HepG2 (cell line): ENCODE measurements around the gene DSE. TPM values are rescaled to one million over a fixed set of nuclear protein-coding genes. Genes with fewer than 3 reads are reported as not detected.

Experiments
- ATAC-seq: fragments of 200-7000 bp; cut with Tn5 transposase; 3 replicates; pipeline ENCODE4 v1.9.1; 2020; ENCODE audit warnings: mild to moderate bottlenecking, moderate library complexity
- BruUV-seq: library from RNA; stranded (reverse); fragments of 400-500 nt; replicated peaks from 2 replicates; lab custom pipeline; 2021; lab: Mats Ljungman, UMichigan
- CTCF ChIA-PET: fragments of 300-600 bp; formaldehyde crosslinking; extraction: SDS; loops from one replicate; lab custom pipeline; 2021; ENCODE audit warnings: low total read pairs, inconsistent platforms, low intra/inter-chr PET ratio; lab: Yijun Ruan, JAX
- POLR2A ChIA-PET: fragments of 350-600 bp; sonication (Branson Sonifier 250); formaldehyde crosslinking; loops from one replicate; lab custom pipeline; 2020; ENCODE audit warnings: antibody characterized with exemption, inconsistent platforms; lab: Yijun Ruan, JAX
- DNase-seq: peaks from one replicate; pipeline ENCODE4 v3.0.0-alpha.2; 2015; ENCODE audit warnings: low spot score
- FAIRE-seq: peaks from 3 replicates; lab custom pipeline; 2011; peaks lifted over from hg19 to GRCh38; lab: Jason Lieb, UNC
- H2AFZ ChIP-seq: one replicate; pipeline ENCODE4 v1.6.1; 2011; ENCODE audit warnings: low read length, inconsistent platforms
- H3K27ac ChIP-seq: fragments of 300-600 bp; 3 replicates; pipeline ENCODE4 v1.8.0; 2011; ENCODE audit warnings: mixed run types, mild to moderate bottlenecking, mixed read lengths, low read length, inconsistent platforms; ENCODE audit not compliant: insufficient read depth; ENCODE audit errors: extremely low read length
- H3K27me3 ChIP-seq, 2 experiments: fragments of 200-600 bp in 1 of 2; 2 replicates in 1 of 2; 3 replicates in 1 of 2; pipeline versions ENCODE4 v1.6.0 to v1.8.0; 2011; ENCODE audit warnings: low read length in 2 of 2, mild to moderate bottlenecking in 2 of 2, moderate library complexity in 2 of 2, inconsistent platforms in 1 of 2; ENCODE audit not compliant: insufficient read depth in 2 of 2, control insufficient read depth in 1 of 2
- H3K36me3 ChIP-seq, 2 experiments: fragments of 200-600 bp in 1 of 2; replicated peaks in 1 of 2; 2 replicates in 1 of 2; 3 replicates in 1 of 2; pipeline versions ENCODE4 v1.5.1 to v1.8.0; 2011; ENCODE audit warnings: low read length in 2 of 2, inconsistent platforms in 1 of 2; ENCODE audit not compliant: insufficient read depth in 2 of 2, control insufficient read depth in 1 of 2
- H3K4me1 ChIP-seq: 2 replicates; pipeline ENCODE4 v1.5.1; 2012; ENCODE audit warnings: low read length, inconsistent platforms; ENCODE audit not compliant: insufficient read depth
- H3K4me2 ChIP-seq: 2 replicates; pipeline ENCODE4 v1.6.0; 2011; ENCODE audit warnings: low read depth, low read length, inconsistent platforms
- H3K4me3 ChIP-seq, 3 experiments: fragments of 200-600 bp in 1 of 3; sonication (generic), shearing (Covaris generic) in 1 of 3; replicated peaks in 1 of 3; 2 replicates each; pipeline ENCODE4 v1.5.1; 2011 to 2016; ENCODE audit warnings: low read length in 3 of 3, inconsistent platforms in 2 of 3, low read depth in 2 of 3, mild to moderate bottlenecking in 2 of 3, control low read depth in 1 of 3, mixed read lengths in 1 of 3; ENCODE audit not compliant: insufficient read depth in 1 of 3
- H3K79me2 ChIP-seq: one replicate; pipeline ENCODE4 v1.6.1; 2011; ENCODE audit warnings: low read length, inconsistent platforms; ENCODE audit not compliant: insufficient read depth
- H3K9ac ChIP-seq: 2 replicates; pipeline ENCODE4 v1.6.0; 2011; ENCODE audit warnings: mild to moderate bottlenecking, low read depth, low read length, inconsistent platforms; ENCODE audit not compliant: insufficient read depth
- H3K9me3 ChIP-seq: 2 replicates; pipeline ENCODE4 v1.5.1; 2012; ENCODE audit warnings: mild to moderate bottlenecking, low read length
- H4K20me1 ChIP-seq: 2 replicates; pipeline ENCODE4 v1.6.0; 2011; ENCODE audit warnings: inconsistent platforms, mild to moderate bottlenecking, low read length, moderate library complexity; ENCODE audit not compliant: insufficient read depth
- BHLHE40 ChIP-seq: IDR thresholded peaks from 2 replicates; pipeline ENCODE4 v1.6.1; 2011; ENCODE audit warnings: low read length, improper control_type of control experiment
- RFX3 ChIP-seq: IDR thresholded peaks from 2 replicates; pipeline ENCODE4 v1.6.1; 2016; ENCODE audit warnings: missing biosample characterization, missing genetic modification reagents
- ZNF432 ChIP-seq: sonication (generic); formaldehyde crosslinking; IDR thresholded peaks from 2 replicates; pipeline ENCODE4 v1.5.0; 2020; ENCODE audit warnings: missing genetic modification reagents, mild to moderate bottlenecking, borderline replicate concordance
- WGBS: methylation state at CpG from one replicate; pipeline ENCODE4 v1.1.6; 2017; ENCODE audit warnings: low lambda C conversion rate; 5-methylcytosine and 5-hydroxymethylcytosine counted together
- in situ Hi-C: cut with HindIII; loops from 2 replicates; pipeline ENCODE4 v1.10.0; 2017; ENCODE audit warnings: low pct_unique_long_range_greater_than_20kb; ENCODE audit not compliant: extremely low pct_ligation_motif_present
- intact Hi-C: fragments of 100-400 bp; cut with micrococcal nuclease; formaldehyde crosslinking; loops from one replicate; pipeline ENCODE4 v1.10.0; 2022; ENCODE audit not compliant: unreplicated experiment
- polyA plus RNA-seq, 8 experiments: library from polyadenylated mRNA; depleted of rRNA in 3 of 8; stranded (reverse) in 7 of 8; unstranded in 1 of 8; fragments of >200 nt; fragmentation: Illumina TruSeq in 4 of 8; extraction: Trizol in 4 of 8; gene quantifications; 2 replicates each; pipeline versions ENCODE4 v1.2.1 to v1.2.3, GENCODE V29; 2011 to 2016; ENCODE audit warnings: low read depth in 4 of 8, missing spikeins in 1 of 8, mixed read lengths in 1 of 8; ENCODE audit not compliant: insufficient read depth in 1 of 8
- total RNA-seq, 5 experiments: library from RNA; depleted of rRNA; stranded (reverse); fragments of >200 nt; fragmentation: Illumina TruSeq; extraction: Trizol; gene quantifications; 2 replicates each; pipeline ENCODE4 v1.2.3, GENCODE V29; 2016; ENCODE audit warnings: low read depth in 1 of 5
- TF ChIP-seq, protein P1 (sequence below): sonication (generic); formaldehyde crosslinking; IDR thresholded peaks from 2 replicates; pipeline ENCODE4 v1.4.0; 2020; ENCODE audit warnings: missing genetic modification reagents
- TF ChIP-seq, protein P2 (sequence below): sonication (generic); formaldehyde crosslinking; IDR thresholded peaks from 2 replicates; pipeline ENCODE4 v1.4.0; 2020; ENCODE audit warnings: low read depth, mild to moderate bottlenecking, missing genetic modification reagents
- TF ChIP-seq, protein P3 (sequence below): IDR thresholded peaks from 2 replicates; pipeline ENCODE4 v1.6.1; 2016
- TF ChIP-seq, protein P4 (sequence below): sonication (generic); formaldehyde crosslinking; IDR thresholded peaks from 2 replicates; pipeline ENCODE4 v1.5.1; 2020; ENCODE audit warnings: mild to moderate bottlenecking, missing genetic modification reagents, moderate library complexity
- TF ChIP-seq, protein P5 (sequence below): sonication (generic); formaldehyde crosslinking; IDR thresholded peaks from 2 replicates; pipeline ENCODE4 v1.8.0; 2022; ENCODE audit warnings: missing genetic modification reagents, mild to moderate bottlenecking, inconsistent platforms, borderline replicate concordance
- TF ChIP-seq, protein P6 (sequence below): sonication (generic); formaldehyde crosslinking; IDR thresholded peaks from 2 replicates; pipeline ENCODE4 v1.5.0; 2020; ENCODE audit warnings: missing genetic modification reagents

The DSE gene
- total and polyA plus RNA-seq, 2 of the 13 experiments (the other 11 are each of a cell fraction or from before 2014, with no cell fraction given), result 2.6 to 4.6 TPM

DNA sequence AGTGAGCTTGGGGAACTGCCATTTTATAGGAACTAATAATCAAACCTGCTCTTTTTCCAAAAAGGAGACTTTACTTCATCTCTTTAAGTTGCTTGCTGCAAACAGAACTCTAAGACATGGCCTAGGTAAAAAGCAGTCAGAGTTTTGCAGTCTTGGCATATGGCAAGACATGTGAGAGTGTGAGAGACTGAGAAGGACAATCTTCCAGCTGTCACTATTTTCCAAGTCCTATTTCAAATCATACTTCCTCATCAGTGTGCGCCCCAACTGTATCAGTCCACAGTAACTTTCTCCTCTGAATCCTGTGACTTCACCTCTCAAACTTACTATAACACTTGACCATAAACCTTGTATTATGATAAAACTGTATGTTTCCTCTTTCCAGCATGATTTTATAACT, 100.8 kb downstream of the DSE start (continued):
- TF ChIP-seq, protein P1, sequence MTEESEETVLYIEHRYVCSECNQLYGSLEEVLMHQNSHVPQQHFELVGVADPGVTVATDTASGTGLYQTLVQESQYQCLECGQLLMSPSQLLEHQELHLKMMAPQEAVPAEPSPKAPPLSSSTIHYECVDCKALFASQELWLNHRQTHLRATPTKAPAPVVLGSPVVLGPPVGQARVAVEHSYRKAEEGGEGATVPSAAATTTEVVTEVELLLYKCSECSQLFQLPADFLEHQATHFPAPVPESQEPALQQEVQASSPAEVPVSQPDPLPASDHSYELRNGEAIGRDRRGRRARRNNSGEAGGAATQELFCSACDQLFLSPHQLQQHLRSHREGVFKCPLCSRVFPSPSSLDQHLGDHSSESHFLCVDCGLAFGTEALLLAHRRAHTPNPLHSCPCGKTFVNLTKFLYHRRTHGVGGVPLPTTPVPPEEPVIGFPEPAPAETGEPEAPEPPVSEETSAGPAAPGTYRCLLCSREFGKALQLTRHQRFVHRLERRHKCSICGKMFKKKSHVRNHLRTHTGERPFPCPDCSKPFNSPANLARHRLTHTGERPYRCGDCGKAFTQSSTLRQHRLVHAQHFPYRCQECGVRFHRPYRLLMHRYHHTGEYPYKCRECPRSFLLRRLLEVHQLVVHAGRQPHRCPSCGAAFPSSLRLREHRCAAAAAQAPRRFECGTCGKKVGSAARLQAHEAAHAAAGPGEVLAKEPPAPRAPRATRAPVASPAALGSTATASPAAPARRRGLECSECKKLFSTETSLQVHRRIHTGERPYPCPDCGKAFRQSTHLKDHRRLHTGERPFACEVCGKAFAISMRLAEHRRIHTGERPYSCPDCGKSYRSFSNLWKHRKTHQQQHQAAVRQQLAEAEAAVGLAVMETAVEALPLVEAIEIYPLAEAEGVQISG, result no peak
- TF ChIP-seq, protein P2, sequence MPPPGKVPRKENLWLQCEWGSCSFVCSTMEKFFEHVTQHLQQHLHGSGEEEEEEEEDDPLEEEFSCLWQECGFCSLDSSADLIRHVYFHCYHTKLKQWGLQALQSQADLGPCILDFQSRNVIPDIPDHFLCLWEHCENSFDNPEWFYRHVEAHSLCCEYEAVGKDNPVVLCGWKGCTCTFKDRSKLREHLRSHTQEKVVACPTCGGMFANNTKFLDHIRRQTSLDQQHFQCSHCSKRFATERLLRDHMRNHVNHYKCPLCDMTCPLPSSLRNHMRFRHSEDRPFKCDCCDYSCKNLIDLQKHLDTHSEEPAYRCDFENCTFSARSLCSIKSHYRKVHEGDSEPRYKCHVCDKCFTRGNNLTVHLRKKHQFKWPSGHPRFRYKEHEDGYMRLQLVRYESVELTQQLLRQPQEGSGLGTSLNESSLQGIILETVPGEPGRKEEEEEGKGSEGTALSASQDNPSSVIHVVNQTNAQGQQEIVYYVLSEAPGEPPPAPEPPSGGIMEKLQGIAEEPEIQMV, result no peak
- no peak for TF ChIP-seq ZNF432 (CRISPR knock-in tag)
- TF ChIP-seq, protein P3, sequence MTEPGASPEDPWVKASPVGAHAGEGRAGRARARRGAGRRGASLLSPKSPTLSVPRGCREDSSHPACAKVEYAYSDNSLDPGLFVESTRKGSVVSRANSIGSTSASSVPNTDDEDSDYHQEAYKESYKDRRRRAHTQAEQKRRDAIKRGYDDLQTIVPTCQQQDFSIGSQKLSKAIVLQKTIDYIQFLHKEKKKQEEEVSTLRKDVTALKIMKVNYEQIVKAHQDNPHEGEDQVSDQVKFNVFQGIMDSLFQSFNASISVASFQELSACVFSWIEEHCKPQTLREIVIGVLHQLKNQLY, result no peak
- no peak for TF ChIP-seq BHLHE40

DNA sequence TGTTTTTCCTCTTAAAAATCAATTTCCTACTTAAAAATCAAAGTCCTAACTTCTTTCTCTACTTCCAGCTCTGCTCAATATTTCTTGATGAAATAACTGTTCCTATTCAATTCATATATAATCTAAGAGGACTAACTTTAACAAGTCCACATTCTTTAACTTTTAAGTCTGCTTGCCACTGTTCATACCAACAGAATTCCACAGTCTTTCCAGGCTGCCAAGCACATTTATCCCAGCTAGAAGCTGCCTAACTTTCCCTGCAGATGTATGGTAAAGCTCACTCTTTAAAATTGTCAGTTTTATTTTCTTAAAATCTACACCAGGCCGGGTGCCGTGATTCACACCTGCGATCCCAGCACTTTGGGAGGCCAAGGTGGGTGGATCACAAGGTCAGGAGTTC, 102.0 kb downstream of the DSE start:
- in situ Hi-C loops, result no loop called here
- no peak for FAIRE-seq
- no peaks in the 10 kb centered on the region for H3K9me3 ChIP-seq
- no peak for TF ChIP-seq RFX3 (CRISPR knock-in tag)
- TF ChIP-seq, protein P4, sequence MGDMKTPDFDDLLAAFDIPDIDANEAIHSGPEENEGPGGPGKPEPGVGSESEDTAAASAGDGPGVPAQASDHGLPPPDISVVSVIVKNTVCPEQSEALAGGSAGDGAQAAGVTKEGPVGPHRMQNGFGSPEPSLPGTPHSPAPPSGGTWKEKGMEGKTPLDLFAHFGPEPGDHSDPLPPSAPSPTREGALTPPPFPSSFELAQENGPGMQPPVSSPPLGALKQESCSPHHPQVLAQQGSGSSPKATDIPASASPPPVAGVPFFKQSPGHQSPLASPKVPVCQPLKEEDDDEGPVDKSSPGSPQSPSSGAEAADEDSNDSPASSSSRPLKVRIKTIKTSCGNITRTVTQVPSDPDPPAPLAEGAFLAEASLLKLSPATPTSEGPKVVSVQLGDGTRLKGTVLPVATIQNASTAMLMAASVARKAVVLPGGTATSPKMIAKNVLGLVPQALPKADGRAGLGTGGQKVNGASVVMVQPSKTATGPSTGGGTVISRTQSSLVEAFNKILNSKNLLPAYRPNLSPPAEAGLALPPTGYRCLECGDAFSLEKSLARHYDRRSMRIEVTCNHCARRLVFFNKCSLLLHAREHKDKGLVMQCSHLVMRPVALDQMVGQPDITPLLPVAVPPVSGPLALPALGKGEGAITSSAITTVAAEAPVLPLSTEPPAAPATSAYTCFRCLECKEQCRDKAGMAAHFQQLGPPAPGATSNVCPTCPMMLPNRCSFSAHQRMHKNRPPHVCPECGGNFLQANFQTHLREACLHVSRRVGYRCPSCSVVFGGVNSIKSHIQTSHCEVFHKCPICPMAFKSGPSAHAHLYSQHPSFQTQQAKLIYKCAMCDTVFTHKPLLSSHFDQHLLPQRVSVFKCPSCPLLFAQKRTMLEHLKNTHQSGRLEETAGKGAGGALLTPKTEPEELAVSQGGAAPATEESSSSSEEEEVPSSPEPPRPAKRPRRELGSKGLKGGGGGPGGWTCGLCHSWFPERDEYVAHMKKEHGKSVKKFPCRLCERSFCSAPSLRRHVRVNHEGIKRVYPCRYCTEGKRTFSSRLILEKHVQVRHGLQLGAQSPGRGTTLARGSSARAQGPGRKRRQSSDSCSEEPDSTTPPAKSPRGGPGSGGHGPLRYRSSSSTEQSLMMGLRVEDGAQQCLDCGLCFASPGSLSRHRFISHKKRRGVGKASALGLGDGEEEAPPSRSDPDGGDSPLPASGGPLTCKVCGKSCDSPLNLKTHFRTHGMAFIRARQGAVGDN (CRISPR knock-in tag), result no peak
- TF ChIP-seq, protein P5, sequence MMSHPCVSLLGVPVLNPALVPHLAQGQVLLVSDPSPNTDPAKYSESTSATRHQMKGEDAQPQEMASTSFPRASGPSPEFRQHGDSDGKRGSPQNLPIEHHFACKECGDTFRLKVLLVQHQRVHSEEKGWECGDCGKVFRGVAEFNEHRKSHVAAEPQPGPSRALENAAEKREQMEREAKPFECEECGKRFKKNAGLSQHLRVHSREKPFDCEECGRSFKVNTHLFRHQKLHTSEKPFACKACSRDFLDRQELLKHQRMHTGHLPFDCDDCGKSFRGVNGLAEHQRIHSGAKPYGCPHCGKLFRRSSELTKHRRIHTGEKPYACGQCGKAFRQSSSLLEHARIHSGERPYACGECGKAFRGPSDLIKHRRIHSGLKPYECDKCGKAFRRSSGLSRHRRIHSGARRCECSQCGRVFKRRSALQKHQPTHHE (CRISPR knock-in tag), result no peak
- TF ChIP-seq, protein P6, sequence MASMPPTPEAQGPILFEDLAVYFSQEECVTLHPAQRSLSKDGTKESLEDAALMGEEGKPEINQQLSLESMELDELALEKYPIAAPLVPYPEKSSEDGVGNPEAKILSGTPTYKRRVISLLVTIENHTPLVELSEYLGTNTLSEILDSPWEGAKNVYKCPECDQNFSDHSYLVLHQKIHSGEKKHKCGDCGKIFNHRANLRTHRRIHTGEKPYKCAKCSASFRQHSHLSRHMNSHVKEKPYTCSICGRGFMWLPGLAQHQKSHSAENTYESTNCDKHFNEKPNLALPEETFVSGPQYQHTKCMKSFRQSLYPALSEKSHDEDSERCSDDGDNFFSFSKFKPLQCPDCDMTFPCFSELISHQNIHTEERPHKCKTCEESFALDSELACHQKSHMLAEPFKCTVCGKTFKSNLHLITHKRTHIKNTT (CRISPR knock-in tag), result no peak

More for the DNA sequence above, 102.0 kb downstream of the DSE start:
- BruUV-seq, result no TSS peak
- POLR2A ChIA-PET, result no interaction called here
- Histone ChIP-seq H3K4me1 (peaks cover 9% of the 10 kb centered on the region), H3K36me3 (no peaks in the 10 kb centered on the region), H3K27me3 (no peaks in the 10 kb centered on the region), H3K27ac (no peak overlapping the region), H4K20me1 (no peaks in the 10 kb centered on the region), H3K9ac (no peak overlapping the region), H3K4me3 (no peak overlapping the region), H2AFZ (no peak overlapping the region), H3K79me2 (no peaks in the 10 kb centered on the region), H3K4me2 (no peak overlapping the region)
- CTCF ChIA-PET, result no interaction called here
- DNase-seq (no peak), ATAC-seq (no peak)
- WGBS, result 16% methylated on average over 3 of the region's 3 CpGs
- intact Hi-C loops, result no loop called here
